ENCODE data around the gene HNF4A. TPM values are rescaled to one million over a fixed set of nuclear protein-coding genes. Genes with fewer than 3 reads are reported as not detected.

Gene HNF4A
- total and polyA plus RNA-seq, 2 of the 13 experiments (the other 11 are each of a cell fraction or from before 2014, with no cell fraction given): 80.9 to 169 TPM

GRCh38 chr20:44382641-44383040, 27.1 kb downstream of the HNF4A start:
- in situ Hi-C loops (cut with HindIII; ENCODE audit: extremely low pct_ligation_motif_present, low pct_unique_long_range_greater_than_20kb) (no loop called here), intact Hi-C loops (cut with micrococcal nuclease; ENCODE audit: unreplicated experiment) (no loop called here)
- Histone ChIP-seq H3K79me2 (ENCODE audit: insufficient read depth, low read length) (peaks cover 61% of the 10 kb centered on the region), H3K9ac (ENCODE audit: insufficient read depth, low read depth, low read length) (no peak overlapping the region), H3K27me3 (ENCODE audit: control insufficient read depth in 1 of 2, insufficient read depth in 2 of 2, low read length in 2 of 2) (no peaks in the 10 kb centered on the region), H3K27ac (ENCODE audit: extremely low read length, insufficient read depth, low read length) (no peak overlapping the region), H3K4me3 (replicated peaks in 1 of 3; ENCODE audit: insufficient read depth in 1 of 3, low read depth in 2 of 3, low read length in 3 of 3) (no peak overlapping the region), H3K9me3 (ENCODE audit: low read length) (no peaks in the 10 kb centered on the region), H3K36me3 (replicated peaks in 1 of 2; ENCODE audit: control insufficient read depth in 1 of 2, insufficient read depth in 2 of 2, low read length in 2 of 2) (peaks cover 2 to 33% of the 10 kb centered on the region in 2 experiments; a peak in 4 of 5 replicates), H3K4me2 (ENCODE audit: low read depth, low read length) (no peak overlapping the region), H4K20me1 (ENCODE audit: insufficient read depth, low read length) (no peaks in the 10 kb centered on the region; the same call in 1 of the 2 replicates), H2AFZ (ENCODE audit: low read length) (no peak overlapping the region), H3K4me1 (ENCODE audit: insufficient read depth, low read length) (peaks cover 24% of the 10 kb centered on the region)
- no TSS peak for BruUV-seq (replicated peaks)
- peak; percentile 18; the same call in 1 of the 2 replicates for TF ChIP-seq POLR2AphosphoS5 (IDR thresholded peaks at IDR 0.05; ENCODE audit: low read depth, low read length)
- TF ChIP-seq MED13 (CRISPR knock-in tag; IDR thresholded peaks at IDR 0.05): no peak
- no peak for TF ChIP-seq NR3C1 (CRISPR knock-in tag; IDR thresholded peaks at IDR 0.05)
- DNase-seq (ENCODE audit: low spot score) (no peak), FAIRE-seq (no peak), ATAC-seq (no peak)
- WGBS (ENCODE audit: low lambda C conversion rate): 89% methylated on average over 2 of the region's 2 CpGs
- ChIA-PET CTCF (ENCODE audit: low intra/inter-chr PET ratio, low total read pairs) (interaction anchor here (0.9 kb wide), 1 partner anchor 78 kb away, joined by 5 read pairs; no protein-coding TSS in a partner anchor), POLR2A (interaction anchor here (4.6 kb wide), 1 partner anchor 28 kb away, joined by 27 read pairs; no protein-coding TSS in a partner anchor)

GRCh38 chr20:44384423-44385027, 29.0 kb downstream of the HNF4A start:
- Histone ChIP-seq H2AFZ (ENCODE audit: low read length) (no peak overlapping the region), H3K27me3 (ENCODE audit: control insufficient read depth in 1 of 2, insufficient read depth in 2 of 2, low read length in 2 of 2) (no peaks in the 10 kb centered on the region), H3K27ac (ENCODE audit: extremely low read length, insufficient read depth, low read length) (peak overlapping the region; percentile 0), H3K4me1 (ENCODE audit: insufficient read depth, low read length) (peaks cover 43% of the 10 kb centered on the region), H3K36me3 (replicated peaks in 1 of 2; ENCODE audit: control insufficient read depth in 1 of 2, insufficient read depth in 2 of 2, low read length in 2 of 2) (peaks cover 8 to 47% of the 10 kb centered on the region in 2 experiments), H4K20me1 (ENCODE audit: insufficient read depth, low read length) (no peaks in the 10 kb centered on the region; the same call in 1 of the 2 replicates), H3K4me3 (replicated peaks in 1 of 3; ENCODE audit: insufficient read depth in 1 of 3, low read depth in 2 of 3, low read length in 3 of 3) (no peak overlapping the region), H3K9me3 (ENCODE audit: low read length) (no peaks in the 10 kb centered on the region), H3K79me2 (ENCODE audit: insufficient read depth, low read length) (peaks cover 64% of the 10 kb centered on the region), H3K4me2 (ENCODE audit: low read depth, low read length) (no peak overlapping the region), H3K9ac (ENCODE audit: insufficient read depth, low read depth, low read length) (no peak overlapping the region)
- DNase-seq (ENCODE audit: low spot score): peak; percentile 78
- BruUV-seq (replicated peaks): no TSS peak
- intact Hi-C loops (cut with micrococcal nuclease; ENCODE audit: unreplicated experiment): loop anchor here (1.0 kb wide), 2 partner anchors 77 to 87 kb away; no protein-coding TSS in a partner anchor
- in situ Hi-C loops (cut with HindIII; ENCODE audit: extremely low pct_ligation_motif_present, low pct_unique_long_range_greater_than_20kb): loop anchor here (5.0 kb wide), 1 partner anchor 167 kb away; no protein-coding TSS in a partner anchor
- ATAC-seq: peak; percentile 88
- peak; percentile 87 for FAIRE-seq
- ChIA-PET POLR2A (interaction anchor here (0.7 to 4.6 kb wide), 15 partner anchors 10 to 225 kb away, joined by 3 to 27 read pairs (median 5); partner anchors contain the start of gene HNF4A), CTCF (ENCODE audit: low intra/inter-chr PET ratio, low total read pairs) (interaction anchor here (1.0 to 5.5 kb wide), 6 partner anchors 17 to 168 kb away, joined by 3 to 73 read pairs (median 15); partner anchors contain the start of gene TTPAL)
- 25% methylated on average over 9 of the region's 9 CpGs for WGBS (ENCODE audit: low lambda C conversion rate)
- peak; percentile 2; the same call in 1 of the 2 replicates for TF ChIP-seq USF2 (IDR thresholded peaks at IDR 0.05; ENCODE audit: low read depth, low read length)
- TF ChIP-seq USF2 (CRISPR knock-in tag; IDR thresholded peaks at IDR 0.05; ENCODE audit: borderline replicate concordance): no peak
- TF ChIP-seq ZNF232 (CRISPR knock-in tag; IDR thresholded peaks at IDR 0.05; ENCODE audit: borderline replicate concordance): peak; percentile 96
- 0 out of 3 replicates have a peak, but pooled peaks have one; percentile 28 for TF ChIP-seq MXI1 (IDR thresholded peaks at IDR 0.05; ENCODE audit: borderline replicate concordance, low read depth, low read length)
- TF ChIP-seq ZGPAT (CRISPR knock-in tag; IDR thresholded peaks at IDR 0.05): peak; percentile 40; the same call in 1 of the 2 replicates
- TF ChIP-seq SMAD3 (CRISPR knock-in tag; IDR thresholded peaks at IDR 0.05): 0 out of 2 replicates have a peak, but pooled peaks have one; percentile 53
- TF ChIP-seq ATRX (CRISPR knock-in tag; IDR thresholded peaks at IDR 0.05; ENCODE audit: borderline replicate concordance): no peak
- 0 out of 2 replicates have a peak, but pooled peaks have one; percentile 41 for TF ChIP-seq POGK (CRISPR knock-in tag; conservative IDR thresholded peaks at IDR 0.05)
